ENCODE results near the gene UPK3BL2.
"Not testable (repeated sequence)": the region's sequence is repeated elsewhere in the genome, so short reads cannot be mapped to it uniquely, and the experiment has no call there.

DNA sequence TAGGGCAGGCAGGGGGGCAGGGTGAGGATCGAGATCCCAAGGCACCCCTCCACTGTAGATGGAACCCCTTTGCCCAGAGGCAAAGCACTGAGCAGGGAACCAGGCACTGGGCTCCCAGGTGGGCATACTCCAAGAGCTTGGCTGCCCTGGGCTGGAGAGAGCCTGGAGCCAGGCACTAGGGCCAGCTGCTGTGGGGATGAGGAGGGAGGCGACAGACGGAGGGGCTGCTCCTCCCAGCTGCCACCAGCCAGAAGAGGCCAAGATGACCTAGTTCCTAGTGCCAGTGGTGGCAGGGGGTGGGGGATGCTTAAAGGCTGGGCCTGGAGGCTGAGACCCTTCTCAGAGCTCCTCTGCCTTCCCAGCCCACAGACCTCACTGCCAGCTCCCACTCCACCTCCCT, 27.6 kb downstream of the UPK3BL2 start:
- TF ChIP-seq, protein P1, sequence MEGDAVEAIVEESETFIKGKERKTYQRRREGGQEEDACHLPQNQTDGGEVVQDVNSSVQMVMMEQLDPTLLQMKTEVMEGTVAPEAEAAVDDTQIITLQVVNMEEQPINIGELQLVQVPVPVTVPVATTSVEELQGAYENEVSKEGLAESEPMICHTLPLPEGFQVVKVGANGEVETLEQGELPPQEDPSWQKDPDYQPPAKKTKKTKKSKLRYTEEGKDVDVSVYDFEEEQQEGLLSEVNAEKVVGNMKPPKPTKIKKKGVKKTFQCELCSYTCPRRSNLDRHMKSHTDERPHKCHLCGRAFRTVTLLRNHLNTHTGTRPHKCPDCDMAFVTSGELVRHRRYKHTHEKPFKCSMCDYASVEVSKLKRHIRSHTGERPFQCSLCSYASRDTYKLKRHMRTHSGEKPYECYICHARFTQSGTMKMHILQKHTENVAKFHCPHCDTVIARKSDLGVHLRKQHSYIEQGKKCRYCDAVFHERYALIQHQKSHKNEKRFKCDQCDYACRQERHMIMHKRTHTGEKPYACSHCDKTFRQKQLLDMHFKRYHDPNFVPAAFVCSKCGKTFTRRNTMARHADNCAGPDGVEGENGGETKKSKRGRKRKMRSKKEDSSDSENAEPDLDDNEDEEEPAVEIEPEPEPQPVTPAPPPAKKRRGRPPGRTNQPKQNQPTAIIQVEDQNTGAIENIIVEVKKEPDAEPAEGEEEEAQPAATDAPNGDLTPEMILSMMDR (IDR thresholded peaks at IDR 0.05): not testable (repeated sequence)
- TF ChIP-seq POLR2A, EP300 (IDR thresholded peaks at IDR 0.05): not testable (repeated sequence)
